Measurements from ENCODE around the gene SCO2.

SCO2 gene

DNA sequence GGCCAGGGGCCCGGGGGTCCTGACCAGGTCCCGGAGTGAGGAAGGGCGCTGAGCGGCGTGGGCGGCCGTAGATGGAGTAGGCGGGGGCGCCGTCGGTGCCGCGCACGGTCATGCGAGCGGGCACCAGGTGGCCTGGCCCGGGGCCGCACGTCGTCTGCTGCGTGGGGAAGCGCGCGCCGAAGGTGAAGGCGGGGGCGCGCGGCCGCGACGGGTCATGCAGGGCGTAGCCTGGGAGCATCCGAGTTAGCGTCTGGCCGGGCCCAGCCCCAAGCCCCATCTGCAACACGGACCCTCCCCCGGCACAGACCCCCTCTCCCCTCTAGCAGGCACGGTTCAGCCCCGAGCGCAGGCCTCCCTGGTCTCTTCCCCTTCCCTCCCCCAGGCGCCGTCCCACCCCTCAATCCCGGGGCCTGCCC is 6.2 kb upstream of the SCO2 start:
- peaks cover 33 to 36% of the 10 kb centered on the region in 2 donors for H3K4me1 ChIP-seq (ENCODE audit: control insufficient read depth in 1 of 2, insufficient read depth in 2 of 2, low read length in 2 of 2)
- H3K27me3 ChIP-seq (ENCODE audit: control insufficient read depth in 1 of 2, insufficient read depth in 2 of 2, low read length in 2 of 2): no peaks in the 10 kb centered on the region
- peak overlapping the region; percentile 66 to 85 for H3K4me3 ChIP-seq (ENCODE audit: low read depth in 1 of 2, low read length in 2 of 2)
- H3K36me3 ChIP-seq (ENCODE audit: control insufficient read depth in 1 of 2, insufficient read depth in 2 of 2, low read length in 2 of 2): no peaks in the 10 kb centered on the region
- peak overlapping the region; percentile 98 for H3K9ac ChIP-seq (ENCODE audit: low read depth in 1 of 2, low read length in 2 of 2)
- H3K27ac ChIP-seq (ENCODE audit: low read depth, low read length): peak overlapping the region; percentile 99
- no peaks in the 10 kb centered on the region for H3K9me3 ChIP-seq (ENCODE audit: control insufficient read depth in 1 of 2, low read length in 2 of 2)

DNA sequence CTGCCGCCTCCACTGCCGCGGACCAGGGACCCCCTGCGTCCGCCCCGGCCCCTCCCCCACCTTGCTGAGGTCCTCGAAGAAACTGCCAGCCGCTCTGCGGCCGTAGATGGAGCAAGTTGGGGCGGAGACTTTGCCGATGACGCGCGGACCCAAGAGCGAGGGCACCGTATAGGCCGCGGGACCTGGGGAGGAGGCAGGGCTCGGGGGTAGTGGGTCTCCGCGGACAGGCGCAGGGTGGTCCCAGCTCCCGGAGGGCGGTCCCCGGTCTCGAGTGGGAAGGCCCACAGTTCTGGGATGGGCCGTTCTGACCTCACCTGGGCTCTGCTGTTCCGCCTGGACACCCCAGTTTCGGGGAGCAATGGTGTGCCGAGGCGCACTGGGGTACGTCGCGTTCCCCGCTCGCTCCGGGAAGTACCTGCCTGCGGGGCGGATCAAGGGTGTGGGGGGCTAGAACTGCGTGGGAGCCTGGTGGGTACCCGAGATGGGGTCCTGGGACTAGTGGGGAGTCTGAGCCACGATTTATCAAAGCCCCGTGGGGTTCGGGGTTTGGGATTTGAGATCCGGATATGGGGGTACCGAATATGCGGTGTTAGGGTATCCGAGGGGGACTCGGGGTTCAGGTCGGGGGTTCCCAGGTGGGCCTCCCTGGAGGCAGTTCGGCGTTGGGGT is 5.6 kb upstream of the SCO2 start:
- Histone ChIP-seq H3K27me3 (ENCODE audit: control insufficient read depth in 1 of 2, insufficient read depth in 2 of 2, low read length in 2 of 2) (no peaks in the 10 kb centered on the region), H3K27ac (ENCODE audit: low read depth, low read length) (peak overlapping the region; percentile 99), H3K4me3 (ENCODE audit: low read depth in 1 of 2, low read length in 2 of 2) (peak overlapping the region; percentile 66 to 85), H3K9ac (ENCODE audit: low read depth in 1 of 2, low read length in 2 of 2) (peak overlapping the region; percentile 98), H3K4me1 (ENCODE audit: control insufficient read depth in 1 of 2, insufficient read depth in 2 of 2, low read length in 2 of 2) (peaks cover 35 to 37% of the 10 kb centered on the region in 2 donors), H3K9me3 (ENCODE audit: control insufficient read depth in 1 of 2, low read length in 2 of 2) (no peaks in the 10 kb centered on the region), H3K36me3 (ENCODE audit: control insufficient read depth in 1 of 2, insufficient read depth in 2 of 2, low read length in 2 of 2) (no peaks in the 10 kb centered on the region)

DNA sequence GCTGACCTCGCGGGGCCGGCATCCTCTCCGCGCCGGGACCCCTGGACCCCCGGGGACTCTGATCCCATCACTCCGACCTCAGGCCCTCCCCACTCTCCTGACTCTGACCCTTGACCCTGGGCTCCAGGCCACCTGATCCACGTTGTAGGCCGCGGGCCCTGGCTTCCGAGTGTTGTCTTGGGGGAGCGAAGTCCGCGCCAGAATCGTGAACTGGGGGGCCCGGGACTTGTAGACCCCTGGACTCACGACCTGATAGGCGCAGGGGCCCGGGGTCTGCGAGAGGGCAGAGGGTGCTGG is 5.1 kb upstream of the SCO2 start:
- Histone ChIP-seq H3K9ac (ENCODE audit: low read depth in 1 of 2, low read length in 2 of 2) (peak overlapping the region; percentile 98), H3K4me1 (ENCODE audit: control insufficient read depth in 1 of 2, insufficient read depth in 2 of 2, low read length in 2 of 2) (peaks cover 35 to 37% of the 10 kb centered on the region in 2 donors), H3K9me3 (ENCODE audit: control insufficient read depth in 1 of 2, low read length in 2 of 2) (no peaks in the 10 kb centered on the region), H3K27ac (ENCODE audit: low read depth, low read length) (peak overlapping the region; percentile 99), H3K36me3 (ENCODE audit: control insufficient read depth in 1 of 2, insufficient read depth in 2 of 2, low read length in 2 of 2) (no peaks in the 10 kb centered on the region), H3K4me3 (ENCODE audit: low read depth in 1 of 2, low read length in 2 of 2) (peak overlapping the region; percentile 66 to 85), H3K27me3 (ENCODE audit: control insufficient read depth in 1 of 2, insufficient read depth in 2 of 2, low read length in 2 of 2) (no peaks in the 10 kb centered on the region)

GRCh38 chr22:50529897-50530579 is 4.6 kb upstream of the SCO2 start, which contains the start of gene TYMP:
TSS of gene TYMP (minus strand) at chr22:50530012. CDS start at chr22:50529709, 303 bp downstream.
- Histone ChIP-seq H3K27ac (ENCODE audit: low read depth, low read length) (peak within 1 kb of the TSS; percentile 99), H3K4me1 (ENCODE audit: control insufficient read depth in 1 of 2, insufficient read depth in 2 of 2, low read length in 2 of 2) (peaks cover 35 to 37% of the 10 kb centered on the region in 2 donors), H3K36me3 (ENCODE audit: control insufficient read depth in 1 of 2, insufficient read depth in 2 of 2, low read length in 2 of 2) (no peaks in the 10 kb centered on the region), H3K9ac (ENCODE audit: low read depth in 1 of 2, low read length in 2 of 2) (peak within 1 kb of the TSS; percentile 98), H3K27me3 (ENCODE audit: control insufficient read depth in 1 of 2, insufficient read depth in 2 of 2, low read length in 2 of 2) (no peaks in the 10 kb centered on the region), H3K9me3 (ENCODE audit: control insufficient read depth in 1 of 2, low read length in 2 of 2) (no peaks in the 10 kb centered on the region), H3K4me3 (ENCODE audit: low read depth in 1 of 2, low read length in 2 of 2) (peak within 1 kb of the TSS; percentile 66 to 85)

GRCh38 chr22:50529416-50529896 is 4.1 kb upstream of the SCO2 start:
- Histone ChIP-seq H3K36me3 (ENCODE audit: control insufficient read depth in 1 of 2, insufficient read depth in 2 of 2, low read length in 2 of 2) (no peaks in the 10 kb centered on the region), H3K9me3 (ENCODE audit: control insufficient read depth in 1 of 2, low read length in 2 of 2) (no peaks in the 10 kb centered on the region), H3K4me1 (ENCODE audit: control insufficient read depth in 1 of 2, insufficient read depth in 2 of 2, low read length in 2 of 2) (peaks cover 36 to 43% of the 10 kb centered on the region in 2 donors), H3K9ac (ENCODE audit: low read depth in 1 of 2, low read length in 2 of 2) (peak overlapping the region; percentile 78 to 98), H3K4me3 (ENCODE audit: low read depth in 1 of 2, low read length in 2 of 2) (peak overlapping the region; percentile 66 to 85), H3K27me3 (ENCODE audit: control insufficient read depth in 1 of 2, insufficient read depth in 2 of 2, low read length in 2 of 2) (no peaks in the 10 kb centered on the region), H3K27ac (ENCODE audit: low read depth, low read length) (peak overlapping the region; percentile 81)

DNA sequence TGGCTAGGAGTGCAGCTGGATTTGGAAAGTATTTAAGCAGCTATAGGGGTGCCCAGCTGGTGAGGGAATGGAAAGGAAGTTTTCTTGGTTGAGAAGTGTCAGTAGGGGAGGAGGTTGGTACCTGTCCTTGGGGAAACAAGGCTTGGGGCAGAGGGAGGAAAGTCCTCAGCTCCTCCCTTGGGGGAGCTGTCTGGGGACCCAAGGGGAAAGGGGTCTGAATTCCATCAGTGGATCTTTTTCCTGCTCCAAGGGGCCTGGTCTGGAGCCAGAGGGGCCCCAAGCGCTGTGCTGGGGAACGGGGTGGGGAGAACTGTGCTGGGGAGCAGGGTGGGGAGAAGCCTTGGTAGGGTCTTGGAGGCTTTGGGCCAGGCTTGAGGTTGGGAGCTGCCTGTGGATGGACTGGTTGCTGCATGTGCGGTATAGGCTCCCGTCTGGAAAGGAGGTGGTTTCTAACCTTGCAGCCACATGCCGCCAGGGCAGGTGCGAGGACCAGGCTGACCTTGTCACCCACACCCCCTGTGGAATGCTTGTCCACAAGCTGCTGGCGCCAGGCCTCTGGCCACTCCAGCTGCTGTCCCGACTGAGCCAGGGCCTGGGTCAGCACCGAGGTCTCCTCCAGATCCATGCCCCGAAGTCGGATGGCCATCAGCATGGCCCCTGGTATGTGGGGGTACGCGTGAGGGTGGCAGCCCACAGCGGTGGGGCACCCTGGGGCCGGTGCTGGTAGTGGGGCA is 3.5 kb upstream of the SCO2 start:
- Histone ChIP-seq H3K4me3 (ENCODE audit: low read depth in 1 of 2, low read length in 2 of 2) (peak overlapping the region; percentile 66 to 85), H3K9ac (ENCODE audit: low read depth in 1 of 2, low read length in 2 of 2) (peak overlapping the region; percentile 78 to 98), H3K27ac (ENCODE audit: low read depth, low read length) (peak overlapping the region; percentile 81), H3K27me3 (ENCODE audit: control insufficient read depth in 1 of 2, insufficient read depth in 2 of 2, low read length in 2 of 2) (no peaks in the 10 kb centered on the region), H3K4me1 (ENCODE audit: control insufficient read depth in 1 of 2, insufficient read depth in 2 of 2, low read length in 2 of 2) (peaks cover 40 to 49% of the 10 kb centered on the region in 2 donors), H3K9me3 (ENCODE audit: control insufficient read depth in 1 of 2, low read length in 2 of 2) (no peaks in the 10 kb centered on the region), H3K36me3 (ENCODE audit: control insufficient read depth in 1 of 2, insufficient read depth in 2 of 2, low read length in 2 of 2) (no peaks in the 10 kb centered on the region)

GRCh38 chr22:50527921-50528681 is 2.7 kb upstream of the SCO2 start:
- Histone ChIP-seq H3K4me3 (ENCODE audit: low read depth in 1 of 2, low read length in 2 of 2) (peak overlapping the region; percentile 2 to 85), H3K9me3 (ENCODE audit: control insufficient read depth in 1 of 2, low read length in 2 of 2) (no peaks in the 10 kb centered on the region), H3K27ac (ENCODE audit: low read depth, low read length) (no peak overlapping the region), H3K9ac (ENCODE audit: low read depth in 1 of 2, low read length in 2 of 2) (peak overlapping the region in 1 of 2 donors; percentile 16), H3K36me3 (ENCODE audit: control insufficient read depth in 1 of 2, insufficient read depth in 2 of 2, low read length in 2 of 2) (peaks cover 6 to 7% of the 10 kb centered on the region in 2 donors), H3K4me1 (ENCODE audit: control insufficient read depth in 1 of 2, insufficient read depth in 2 of 2, low read length in 2 of 2) (peaks cover 48 to 52% of the 10 kb centered on the region in 2 donors), H3K27me3 (ENCODE audit: control insufficient read depth in 1 of 2, insufficient read depth in 2 of 2, low read length in 2 of 2) (no peaks in the 10 kb centered on the region)

- Histone ChIP-seq H3K4me3 (ENCODE audit: low read depth in 1 of 2, low read length in 2 of 2) (peak overlapping the region; percentile 62 to 77), H3K9me3 (ENCODE audit: control insufficient read depth in 1 of 2, low read length in 2 of 2) (no peaks in the 10 kb centered on the region), H3K27me3 (ENCODE audit: control insufficient read depth in 1 of 2, insufficient read depth in 2 of 2, low read length in 2 of 2) (no peaks in the 10 kb centered on the region), H3K9ac (ENCODE audit: low read depth in 1 of 2, low read length in 2 of 2) (peak overlapping the region; percentile 72), H3K27ac (ENCODE audit: low read depth, low read length) (peak overlapping the region; percentile 96), H3K4me1 (ENCODE audit: control insufficient read depth in 1 of 2, insufficient read depth in 2 of 2, low read length in 2 of 2) (peaks cover 44 to 60% of the 10 kb centered on the region in 2 donors), H3K36me3 (ENCODE audit: control insufficient read depth in 1 of 2, insufficient read depth in 2 of 2, low read length in 2 of 2) (peaks cover 8 to 17% of the 10 kb centered on the region in 2 donors)
Measured at GRCh38 chr22:50526834-50527801, 1.7 kb upstream of the SCO2 start.

All from duodenal mucosa (tissue), 2 donors.